ENCODE results near the gene PSAP. TPM values are rescaled to one million over a fixed set of nuclear protein-coding genes. Genes with fewer than 3 reads are reported as not detected.

The PSAP gene
- total RNA-seq, 4 donors from 2014 or later, result 280 to 623 (median 490) TPM

- Histone ChIP-seq H3K27ac (no peak overlapping the region), H3K9me3 (no peaks in the 10 kb centered on the region), H3K4me1 (peaks cover 0 to 10% (median 0%) of the 10 kb centered on the region in 3 donors), H3K4me3 (no peak overlapping the region), H3K36me3 (no peaks in the 10 kb centered on the region), H3K27me3 (no peaks in the 10 kb centered on the region)
- no peak for DNase-seq
- intact Hi-C loops (cut with DNase I), result no loop called here
- TF ChIP-seq POLR2A (IDR thresholded peaks at IDR 0.05) (no peak), CTCF (IDR thresholded peaks at IDR 0.05) (no peak)
- WGBS, 2 donors, result 77 to 93% methylated on average over 5 to 6 of the region's 18 CpGs
These were observed 48.1 kb downstream of the PSAP start for GRCh38 chr10:71802715-71803488.

- Histone ChIP-seq H3K9me3 (no peaks in the 10 kb centered on the region), H3K36me3 (no peaks in the 10 kb centered on the region), H3K27me3 (no peaks in the 10 kb centered on the region), H3K27ac (no peak overlapping the region), H3K4me3 (no peak overlapping the region), H3K4me1 (peaks cover 0 to 10% (median 0%) of the 10 kb centered on the region in 3 donors)
- TF ChIP-seq POLR2A (IDR thresholded peaks at IDR 0.05), result no peak
- TF ChIP-seq CTCF (IDR thresholded peaks at IDR 0.05), result no peak
- DNase-seq, result no peak
- WGBS, 2 donors, result 89 to 92% methylated on average over 4 to 6 of the region's 6 CpGs
- intact Hi-C loops (cut with DNase I), result no loop called here
These were observed 48.8 kb downstream of the PSAP start for GRCh38 chr10:71802235-71802634.

- Histone ChIP-seq H3K9me3 (no peaks in the 10 kb centered on the region), H3K4me1 (peaks cover 0 to 10% (median 0%) of the 10 kb centered on the region in 3 donors), H3K27ac (no peak overlapping the region), H3K36me3 (no peaks in the 10 kb centered on the region), H3K27me3 (no peaks in the 10 kb centered on the region), H3K4me3 (no peak overlapping the region)
- intact Hi-C loops (cut with DNase I), result no loop called here
- DNase-seq, result no peak
- TF ChIP-seq POLR2A (IDR thresholded peaks at IDR 0.05) (no peak), CTCF (IDR thresholded peaks at IDR 0.05) (no peak)
- WGBS, 2 donors, result 75 to 93% methylated on average over 8 to 9 of the region's 9 CpGs
These were observed 49.7 kb downstream of the PSAP start for GRCh38 chr10:71801361-71801760.

- no peak overlapping the region for H3K27ac ChIP-seq
- no peak for TF ChIP-seq POLR2A (IDR thresholded peaks at IDR 0.05)
- no peak for TF ChIP-seq CTCF (IDR thresholded peaks at IDR 0.05)
These were observed 51.2 kb downstream of the PSAP start for GRCh38 chr10:71799608-71800453.

GRCh38 chr10:71799112-71799511, 51.9 kb downstream of the PSAP start:
- intact Hi-C loops (cut with DNase I), result no loop called here
- TF ChIP-seq CTCF (IDR thresholded peaks at IDR 0.05) (no peak), POLR2A (IDR thresholded peaks at IDR 0.05) (no peak)
- Histone ChIP-seq H3K9me3 (no peaks in the 10 kb centered on the region), H3K27ac (no peak overlapping the region), H3K27me3 (peaks cover 0 to 5% (median 0%) of the 10 kb centered on the region in 4 donors), H3K4me3 (no peak overlapping the region), H3K4me1 (no peaks in the 10 kb centered on the region), H3K36me3 (no peaks in the 10 kb centered on the region)
- 68 to 100% methylated on average over 3 to 7 of the region's 10 CpGs for WGBS, 2 donors
- DNase-seq, result no peak

More at GRCh38 chr10:71799608-71800453, 51.2 kb downstream of the PSAP start:
- peaks cover 0 to 5% (median 0%) of the 10 kb centered on the region in 4 donors for H3K27me3 ChIP-seq
- intact Hi-C loops (cut with DNase I), result no loop called here
- no peaks in the 10 kb centered on the region for H3K4me1 ChIP-seq
- no peak overlapping the region for H3K4me3 ChIP-seq
- H3K36me3 ChIP-seq, result no peaks in the 10 kb centered on the region
- no peak for DNase-seq
- H3K9me3 ChIP-seq, result no peaks in the 10 kb centered on the region
- WGBS, 2 donors, result 56% methylated on average over 3 of the region's 3 CpGs; no CpG with 5 or more reads in 1 of the 2 donors

Data from esophagus squamous epithelium (tissue), 5 donors.